Muscle of leg (tissue), 11 donors: ENCODE data around the gene NTMT1. TPM values are rescaled to one million over a fixed set of nuclear protein-coding genes. Genes with fewer than 3 reads are reported as not detected.

Experiments used
- DNase-seq: peaks from one replicate; pipeline ENCODE4 v3.0.0; 2013
- H3K27ac ChIP-seq: one replicate; pipeline ENCODE4 v1.5.1; 2013; ENCODE audit warnings: mild to moderate bottlenecking, low read length, control low read depth
- H3K27me3 ChIP-seq: one replicate; pipeline ENCODE4 v1.6.1; 2013; ENCODE audit warnings: low read length; ENCODE audit not compliant: control insufficient read depth, insufficient read depth
- H3K36me3 ChIP-seq: one replicate; pipeline ENCODE4 v1.6.1; 2013; ENCODE audit warnings: low read length; ENCODE audit not compliant: control insufficient read depth, insufficient read depth
- H3K4me1 ChIP-seq: one replicate; pipeline ENCODE4 v1.6.1; 2013; ENCODE audit warnings: low read length; ENCODE audit not compliant: control insufficient read depth, insufficient read depth
- H3K4me3 ChIP-seq: one replicate; pipeline ENCODE4 v1.5.1; 2013; ENCODE audit warnings: low read length, control low read depth
- H3K9me3 ChIP-seq: replicated peaks from 2 replicates; pipeline ENCODE4 v1.6.1; 2013; ENCODE audit warnings: low read depth, low read length; ENCODE audit not compliant: control insufficient read depth
- WGBS: methylation state at CpG from one replicate; pipeline ENCODE4 v1.1.5; 2013; ENCODE audit warnings: missing lambda C conversion rate; ENCODE audit not compliant: insufficient coverage; 5-methylcytosine and 5-hydroxymethylcytosine counted together
- polyA plus RNA-seq, 8 donors: library from polyadenylated mRNA; unstranded; fragments of 120-200 nt; gene quantifications; one replicate each; pipeline versions ENCODE4 v1.2.1 to v1.2.3, GENCODE V29; 2013; ENCODE audit warnings: inconsistent platforms in 1 of 8, low replicate concordance in 1 of 8; ENCODE audit not compliant: insufficient read length in 8 of 8, insufficient read depth in 1 of 8
- total RNA-seq: library from RNA; stranded (reverse); fragments of 120-200 nt; gene quantifications from one replicate; pipeline ENCODE4 v1.2.4, GENCODE V29; 2013

NTMT1 gene
- total and polyA plus RNA-seq, 9 donors: 26.9 to 41.9 (median 38.9) TPM

DNA sequence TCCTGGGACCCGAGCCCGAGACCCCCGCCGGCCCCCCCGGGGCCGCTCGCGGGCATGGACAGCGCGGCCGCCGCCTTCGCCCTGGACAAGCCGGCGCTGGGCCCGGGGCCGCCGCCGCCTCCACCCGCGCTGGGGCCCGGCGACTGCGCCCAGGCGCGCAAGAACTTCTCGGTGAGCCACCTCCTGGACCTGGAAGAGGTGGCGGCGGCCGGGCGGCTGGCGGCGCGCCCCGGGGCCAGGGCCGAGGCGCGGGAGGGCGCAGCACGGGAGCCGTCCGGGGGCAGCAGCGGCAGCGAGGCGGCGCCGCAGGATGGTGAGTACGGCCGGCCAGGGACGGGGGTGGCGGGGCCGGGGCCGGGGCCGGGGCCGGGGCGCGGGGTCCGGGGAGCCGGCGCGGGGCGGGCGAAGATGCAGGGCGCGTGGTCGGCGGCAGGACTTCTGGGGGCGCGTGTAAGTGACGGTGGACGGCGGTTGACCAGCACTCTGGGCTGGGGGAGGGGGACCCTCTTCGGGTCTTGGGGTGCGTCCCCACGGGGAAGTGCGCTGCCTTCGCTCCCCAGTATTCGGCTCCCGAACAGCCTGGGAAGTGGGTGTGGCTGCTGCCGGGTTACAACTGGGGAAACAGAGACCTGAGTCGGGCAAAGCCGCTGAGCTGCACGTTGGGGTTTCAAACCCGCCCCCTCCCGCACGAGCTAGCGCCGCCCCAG, 40.0 kb downstream of the NTMT1 start:
- Histone ChIP-seq H3K36me3 (no peaks in the 10 kb centered on the region), H3K27ac (no peak overlapping the region), H3K27me3 (peaks cover 63% of the 10 kb centered on the region), H3K9me3 (no peaks in the 10 kb centered on the region), H3K4me3 (peak overlapping the region; percentile 31), H3K4me1 (peaks cover 6% of the 10 kb centered on the region)
- peak; percentile 22 for DNase-seq
- WGBS: 2% methylated on average over 66 of the region's 88 CpGs

DNA sequence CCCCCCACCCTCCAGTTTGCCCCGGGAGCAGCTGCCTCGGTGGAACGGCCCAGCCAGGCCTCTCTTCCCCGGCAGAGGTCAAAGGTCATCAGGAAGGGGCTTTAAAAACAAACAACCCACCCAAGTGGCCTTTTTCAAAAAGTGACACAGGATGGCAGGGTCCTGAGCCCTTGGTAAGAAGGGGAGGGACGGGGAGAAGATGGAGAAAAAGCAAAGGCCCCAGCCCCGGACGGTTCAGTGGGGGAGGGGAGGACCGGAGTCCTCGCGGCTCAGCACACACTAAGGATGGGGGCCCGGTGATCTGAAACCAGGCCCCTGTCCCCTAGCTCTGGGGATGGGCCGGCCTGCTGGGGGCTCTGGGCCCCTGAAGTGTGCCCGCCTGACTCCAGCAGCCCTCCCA, 40.6 kb downstream of the NTMT1 start:
- Histone ChIP-seq H3K27me3 (peaks cover 57% of the 10 kb centered on the region), H3K4me3 (peak overlapping the region; percentile 31)
- WGBS: 24% methylated on average over 3 of the region's 13 CpGs

DNA sequence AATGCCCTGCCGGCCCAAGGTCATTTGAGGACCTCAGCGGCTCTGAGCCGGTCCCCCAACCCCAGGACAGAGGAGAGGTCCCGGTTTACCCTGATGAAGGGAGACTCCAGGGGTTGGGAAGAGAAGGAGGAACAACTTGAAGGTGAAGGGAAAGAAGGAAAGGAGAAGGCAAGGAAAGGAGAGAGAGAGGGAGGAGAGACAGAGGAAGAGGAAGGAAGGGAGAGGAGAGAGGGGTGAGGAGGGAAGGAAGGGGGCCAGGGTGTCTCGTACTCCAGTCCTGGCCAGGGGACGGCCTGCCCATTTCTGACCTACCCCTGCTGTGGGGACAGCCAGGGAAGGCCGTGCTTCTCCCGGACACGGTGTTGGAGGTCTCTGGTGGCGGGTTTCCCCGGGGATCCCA, 41.4 kb downstream of the NTMT1 start:
- DNase-seq: no peak
- Histone ChIP-seq H3K27ac (no peak overlapping the region), H3K36me3 (no peaks in the 10 kb centered on the region), H3K4me1 (peaks cover 6% of the 10 kb centered on the region), H3K9me3 (no peaks in the 10 kb centered on the region), H3K27me3 (peaks cover 56% of the 10 kb centered on the region), H3K4me3 (no peak overlapping the region)
- 75% methylated on average over 11 of the region's 11 CpGs for WGBS

More for the DNA sequence above, 40.6 kb downstream of the NTMT1 start:
- Histone ChIP-seq H3K4me1 (peaks cover 6% of the 10 kb centered on the region), H3K36me3 (no peaks in the 10 kb centered on the region), H3K9me3 (no peaks in the 10 kb centered on the region), H3K27ac (no peak overlapping the region)
- no peak for DNase-seq

DNA sequence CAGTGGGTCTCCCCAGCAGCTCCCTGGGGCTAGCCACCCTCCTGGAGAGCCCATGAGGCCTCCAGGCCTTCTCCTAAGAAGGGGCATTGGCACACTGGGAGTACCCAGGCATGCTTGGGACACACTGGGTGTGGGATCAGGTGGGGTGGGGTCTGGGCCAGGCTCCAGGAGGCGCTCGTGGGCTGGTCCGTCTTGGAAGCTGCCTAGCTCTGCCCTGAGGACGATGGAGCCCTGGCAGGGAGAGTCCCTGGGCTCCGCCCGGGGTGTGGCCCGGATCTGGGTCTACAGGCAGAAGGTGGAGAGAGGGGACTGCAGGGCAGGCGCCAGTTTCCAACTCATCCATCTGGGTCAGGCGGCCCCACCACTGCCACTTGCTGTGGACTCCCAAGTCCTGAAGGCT, 41.9 kb downstream of the NTMT1 start:
- Histone ChIP-seq H3K27ac (no peak overlapping the region), H3K27me3 (peaks cover 52% of the 10 kb centered on the region), H3K4me3 (no peak overlapping the region), H3K36me3 (no peaks in the 10 kb centered on the region), H3K9me3 (no peaks in the 10 kb centered on the region), H3K4me1 (peaks cover 6% of the 10 kb centered on the region)
- DNase-seq: no peak
- WGBS: 86% methylated on average over 6 of the region's 9 CpGs

DNA sequence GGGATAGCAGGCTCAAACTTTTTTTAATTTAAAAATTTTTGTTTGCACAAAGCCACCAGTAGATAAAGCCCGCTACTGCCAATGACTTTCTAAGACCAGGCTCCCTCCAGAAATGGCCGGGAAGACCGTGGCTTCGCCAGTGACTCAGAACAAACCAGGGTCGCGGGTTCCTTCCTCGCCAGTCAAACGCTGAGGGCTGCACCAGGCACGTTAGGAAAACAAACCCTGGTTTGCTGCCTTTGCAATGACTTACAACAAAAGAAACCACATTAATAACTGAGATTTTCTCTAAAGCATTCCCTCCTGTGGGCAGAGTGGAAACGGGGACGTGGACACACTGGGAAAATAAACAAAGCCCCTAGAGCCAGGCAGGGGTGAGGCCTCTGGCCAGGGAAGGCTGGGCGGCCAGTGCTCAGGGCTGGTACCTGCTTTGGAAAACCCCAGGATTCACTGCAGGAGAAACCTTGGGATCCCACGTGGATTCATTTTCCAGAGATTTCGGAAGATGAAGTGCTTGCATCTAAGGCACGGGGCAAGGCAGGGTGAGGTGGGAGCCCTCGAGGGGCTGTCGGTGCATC, 43.3 kb downstream of the NTMT1 start:
- 74% methylated on average over 16 of the region's 17 CpGs for WGBS

DNA sequence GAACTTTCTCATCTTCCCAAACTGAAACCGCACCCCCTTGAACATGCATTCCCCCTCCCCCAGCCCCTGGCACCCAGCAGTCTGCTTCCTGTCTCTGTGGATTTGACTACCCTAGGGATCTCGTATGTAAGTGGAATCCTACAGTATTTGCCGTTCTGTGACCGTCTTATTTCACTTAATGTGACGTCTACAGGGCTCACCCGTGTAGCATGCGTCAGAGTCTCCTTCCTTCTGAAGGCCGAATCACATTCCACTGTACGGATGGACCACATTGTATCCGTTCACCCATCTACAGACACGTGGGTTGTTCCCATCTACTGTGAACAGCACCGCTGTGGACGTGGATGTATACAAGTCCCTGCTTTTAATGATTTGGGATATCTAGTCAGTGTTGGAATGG, 44.0 kb downstream of the NTMT1 start:
- no peaks in the 10 kb centered on the region for H3K36me3 ChIP-seq
- peaks cover 42% of the 10 kb centered on the region for H3K27me3 ChIP-seq
- no peak overlapping the region for H3K4me3 ChIP-seq
- WGBS: 76% methylated on average over 9 of the region's 13 CpGs
- no peak for DNase-seq
- no peak overlapping the region for H3K27ac ChIP-seq
- peaks cover 7% of the 10 kb centered on the region for H3K4me1 ChIP-seq
- no peaks in the 10 kb centered on the region for H3K9me3 ChIP-seq

More for the DNA sequence above, 43.3 kb downstream of the NTMT1 start:
- Histone ChIP-seq H3K9me3 (no peaks in the 10 kb centered on the region), H3K27me3 (peaks cover 44% of the 10 kb centered on the region), H3K4me3 (no peak overlapping the region), H3K36me3 (no peaks in the 10 kb centered on the region), H3K27ac (no peak overlapping the region), H3K4me1 (peaks cover 6% of the 10 kb centered on the region)
- DNase-seq: no peak

DNA sequence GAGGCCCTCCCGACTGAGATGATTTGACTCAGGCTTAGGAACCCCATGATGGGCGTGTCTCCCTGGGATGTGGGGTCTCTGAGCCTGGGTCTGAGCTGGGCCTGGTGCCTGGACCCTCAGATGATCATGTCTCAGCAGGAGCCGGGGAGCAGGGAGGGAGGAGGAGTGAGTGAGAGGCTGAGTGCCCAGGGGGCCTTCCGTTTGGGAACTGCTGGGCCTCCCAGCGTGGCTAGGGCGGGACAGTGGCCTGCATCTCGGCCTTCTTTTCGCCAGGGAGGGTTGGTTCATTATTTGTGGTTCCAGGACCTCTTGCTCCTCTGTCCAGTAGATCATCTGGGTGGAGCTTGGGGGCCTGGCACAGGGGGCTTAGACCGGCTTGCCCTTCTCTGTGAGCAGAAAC, 45.1 kb downstream of the NTMT1 start:
- Histone ChIP-seq H3K9me3 (no peaks in the 10 kb centered on the region), H3K27ac (no peak overlapping the region), H3K27me3 (peaks cover 43% of the 10 kb centered on the region), H3K36me3 (no peaks in the 10 kb centered on the region), H3K4me3 (no peak overlapping the region), H3K4me1 (peaks cover 17% of the 10 kb centered on the region)
- no peak for DNase-seq
- 66% methylated on average over 3 of the region's 9 CpGs for WGBS

DNA sequence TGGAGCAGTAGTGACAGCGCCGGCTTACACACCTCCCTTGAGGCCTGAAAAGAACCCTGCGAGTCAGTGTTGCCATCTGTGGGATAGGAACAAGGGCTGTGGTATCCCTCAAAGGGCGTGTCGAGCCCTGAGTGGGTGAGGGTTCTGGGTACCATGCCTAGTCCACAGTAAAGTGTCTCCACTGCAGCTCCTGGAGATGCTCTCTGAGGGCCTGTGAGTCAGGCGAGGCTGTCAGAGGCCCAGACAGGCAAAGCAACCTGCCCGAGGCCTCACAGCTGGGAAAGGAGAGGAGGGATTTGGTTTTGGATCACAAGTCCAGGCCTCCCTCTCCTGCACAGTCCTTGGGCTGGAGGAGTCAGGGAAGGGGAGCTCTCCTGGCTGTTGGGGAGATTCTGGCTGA, 45.6 kb downstream of the NTMT1 start:
- H3K27me3 ChIP-seq: peaks cover 43% of the 10 kb centered on the region
- peaks cover 14% of the 10 kb centered on the region for H3K4me1 ChIP-seq
- H3K27ac ChIP-seq: no peak overlapping the region
- 39% methylated on average over 5 of the region's 7 CpGs for WGBS
- no peaks in the 10 kb centered on the region for H3K9me3 ChIP-seq
- H3K36me3 ChIP-seq: no peaks in the 10 kb centered on the region
- no peak for DNase-seq
- no peak overlapping the region for H3K4me3 ChIP-seq

DNA sequence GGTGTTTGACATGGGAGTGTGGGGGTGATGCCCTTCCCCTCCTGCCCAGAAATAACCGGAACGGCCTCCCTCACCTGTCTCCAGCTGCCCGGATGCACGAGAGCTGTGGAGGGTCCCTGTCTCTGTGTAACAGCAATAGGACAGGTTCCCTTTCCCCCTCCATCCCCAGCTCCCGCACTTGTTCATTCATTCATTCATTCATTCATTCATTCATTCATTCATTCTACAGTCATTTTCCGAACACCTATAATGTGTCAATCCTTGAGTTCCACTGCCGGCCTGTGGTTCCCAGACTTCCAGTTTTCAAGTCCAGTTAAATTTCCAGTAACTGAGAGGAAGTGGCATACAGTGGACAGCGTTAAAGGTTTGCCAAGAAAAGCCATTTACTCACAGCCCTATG, 46.7 kb downstream of the NTMT1 start:
- 95% methylated on average over 4 of the region's 8 CpGs for WGBS
- Histone ChIP-seq H3K4me1 (peaks cover 23% of the 10 kb centered on the region), H3K9me3 (no peaks in the 10 kb centered on the region), H3K27me3 (peaks cover 38% of the 10 kb centered on the region), H3K36me3 (no peaks in the 10 kb centered on the region), H3K27ac (no peak overlapping the region), H3K4me3 (no peak overlapping the region)
- no peak for DNase-seq

DNA sequence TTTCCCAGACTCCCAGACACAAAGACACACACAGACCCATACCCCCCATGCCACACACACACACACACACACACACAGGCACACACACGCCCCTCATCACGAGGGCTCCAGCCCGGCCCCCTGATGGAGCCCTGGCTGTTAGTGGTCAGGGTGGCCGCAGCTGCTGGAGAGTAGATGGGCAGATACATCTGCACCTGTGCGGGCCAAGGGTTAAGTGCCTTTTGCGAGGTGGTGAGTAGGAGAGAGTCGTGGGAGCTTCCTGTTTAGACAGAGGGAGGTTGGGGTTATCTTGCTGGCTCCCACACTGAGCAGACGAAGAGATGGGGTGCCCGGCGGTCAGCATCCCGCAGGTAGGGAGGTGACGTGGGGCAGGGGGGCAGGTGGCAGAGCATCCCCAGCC, 47.6 kb downstream of the NTMT1 start:
- Histone ChIP-seq H3K36me3 (no peaks in the 10 kb centered on the region), H3K4me1 (peaks cover 26% of the 10 kb centered on the region), H3K27me3 (peaks cover 37% of the 10 kb centered on the region), H3K27ac (no peak overlapping the region), H3K4me3 (no peak overlapping the region), H3K9me3 (no peaks in the 10 kb centered on the region)
- 71% methylated on average over 10 of the region's 12 CpGs for WGBS
- no peak for DNase-seq
